GM18870 (cell line): ENCODE measurements around the gene THEMIS.
"Not testable (repeated sequence)": the region's sequence is repeated elsewhere in the genome, so short reads cannot be mapped to it uniquely, and the experiment has no call there.

Experiments
- ATAC-seq: cut with Tn5 transposase; IDR thresholded peaks from one replicate; pipeline ENCODE4 v1.9.1; 2021; ENCODE audit warnings: moderate library complexity; ENCODE audit not compliant: unreplicated experiment

Gene THEMIS

DNA sequence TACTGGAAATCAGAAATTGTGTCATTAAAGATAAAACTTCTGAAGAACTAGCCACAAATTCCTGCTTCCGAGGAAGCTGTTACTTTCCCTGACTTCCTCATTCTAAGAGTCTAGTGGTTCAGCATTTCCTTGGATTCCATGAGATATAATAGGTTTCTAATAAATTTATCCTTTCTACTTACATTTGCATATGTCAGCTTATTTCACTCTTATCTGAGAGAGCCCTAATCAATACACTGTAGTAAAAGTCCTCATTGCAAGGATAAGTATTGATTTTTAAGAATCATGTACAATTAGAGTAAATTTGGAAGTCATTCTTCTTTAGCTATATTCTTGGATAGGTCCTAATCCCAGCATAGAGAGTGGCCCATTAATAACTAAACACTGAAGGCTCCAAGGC lies 16.9 kb upstream of the THEMIS start:
- ATAC-seq: no peak

DNA sequence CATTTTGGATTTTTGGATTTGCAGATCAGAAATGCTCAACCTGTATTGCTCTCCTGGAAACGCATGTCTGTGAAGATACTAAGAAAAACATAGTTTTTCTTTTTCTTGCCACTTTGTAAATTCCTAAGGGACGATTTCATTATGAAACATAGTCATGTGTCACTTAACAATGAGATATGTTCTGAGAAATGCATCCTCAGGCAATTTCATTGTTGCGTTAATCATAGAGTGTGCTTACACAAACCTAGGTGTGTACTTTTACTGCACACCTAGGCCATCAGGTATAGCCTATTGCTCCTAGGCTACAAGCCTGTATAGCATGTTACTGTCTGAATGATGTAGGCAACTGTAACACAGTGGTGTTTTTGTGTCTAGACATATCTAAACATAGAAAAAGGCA lies 13.4 kb upstream of the THEMIS start:
- no peak for ATAC-seq

DNA sequence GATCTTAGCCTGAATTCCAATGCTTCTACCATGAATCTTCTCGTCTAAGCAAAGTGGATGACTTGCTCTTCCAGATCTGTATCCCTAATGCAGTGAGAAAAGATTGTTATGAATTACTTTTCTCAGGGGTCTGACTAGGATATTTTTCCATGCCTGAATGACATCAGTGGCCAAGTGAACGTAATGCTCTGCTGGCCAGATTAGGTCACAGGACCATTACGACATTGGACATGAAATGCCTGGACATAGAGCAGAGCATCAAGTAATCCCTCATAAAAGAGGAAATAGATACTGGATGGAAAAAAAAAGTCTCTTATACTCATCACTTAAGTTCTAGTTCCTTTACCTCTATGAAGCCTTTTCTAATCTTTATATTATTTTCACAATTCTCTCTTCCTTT lies 12.1 kb upstream of the THEMIS start:
- no peak for ATAC-seq

DNA sequence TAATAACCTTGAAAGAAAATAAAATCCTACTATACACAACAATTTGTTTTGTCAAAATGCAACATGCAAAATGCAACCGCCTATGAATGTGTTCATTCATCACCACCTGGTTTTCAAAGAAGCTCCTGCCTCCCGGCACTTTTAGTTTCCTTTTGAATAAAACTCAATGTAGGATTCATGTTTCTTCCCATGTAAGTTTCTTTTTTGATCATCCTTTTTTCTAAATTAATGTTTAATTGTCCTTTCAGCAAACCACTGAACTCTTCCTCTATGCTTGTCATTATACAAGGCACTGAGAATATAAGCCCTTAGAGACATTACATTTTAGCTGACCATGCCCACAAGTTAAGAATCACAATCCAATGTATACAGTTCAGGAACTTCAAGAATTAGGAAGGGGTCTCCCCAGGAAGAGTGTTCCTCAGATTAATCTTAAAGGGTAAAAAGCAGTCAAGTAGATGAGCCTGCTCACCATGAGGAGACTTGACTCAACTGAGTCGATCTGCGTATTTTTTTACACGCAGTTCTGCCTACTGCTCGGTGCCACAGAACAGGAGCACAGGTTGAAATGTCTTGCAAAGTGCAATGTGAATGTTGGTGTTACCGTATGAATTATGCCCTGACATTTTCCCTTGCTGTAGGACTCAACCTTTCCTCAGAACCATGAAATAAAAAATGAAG lies 7.2 kb upstream of the THEMIS start:
- ATAC-seq: peak; percentile 90

DNA sequence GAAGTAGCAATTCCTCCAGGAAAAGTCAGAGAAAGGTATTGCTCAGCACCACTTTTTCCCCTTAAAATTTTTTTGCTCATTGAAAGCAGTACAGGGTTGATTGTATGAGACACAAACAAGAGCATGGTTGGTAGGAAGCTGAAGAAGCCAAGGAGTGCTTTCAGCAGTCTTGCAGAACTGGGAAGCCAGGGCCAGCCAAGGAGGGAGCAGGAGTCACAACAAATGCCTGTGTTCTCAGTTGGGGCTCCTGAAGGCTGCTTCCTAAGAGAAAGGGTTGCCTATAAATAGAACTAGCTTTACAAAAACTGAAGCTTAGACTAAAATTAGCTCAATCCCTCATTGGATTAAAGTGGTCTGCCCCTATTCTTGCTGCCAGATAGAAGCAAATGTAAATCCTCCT lies 3.3 kb upstream of the THEMIS start:
- no peak for ATAC-seq

DNA sequence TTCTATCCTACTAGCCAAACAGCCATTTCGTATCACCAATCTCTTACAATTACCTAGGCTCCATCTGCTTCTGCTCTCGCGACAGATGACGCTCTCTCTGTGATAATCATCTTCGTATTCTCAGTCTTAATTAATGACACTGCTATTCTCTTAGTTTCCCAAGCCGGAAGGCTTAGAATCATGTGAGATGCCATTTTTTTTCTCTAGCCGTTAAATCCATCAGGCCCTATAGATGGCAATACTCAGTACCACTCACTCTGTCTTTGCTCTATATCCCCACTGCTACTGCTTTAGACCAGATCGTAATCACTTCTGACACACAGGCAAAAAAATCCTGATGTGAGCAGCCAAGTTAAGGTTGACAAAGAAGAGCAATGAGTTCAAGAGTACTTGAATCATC lies 2.1 kb upstream of the THEMIS start:
- ATAC-seq: no peak

DNA sequence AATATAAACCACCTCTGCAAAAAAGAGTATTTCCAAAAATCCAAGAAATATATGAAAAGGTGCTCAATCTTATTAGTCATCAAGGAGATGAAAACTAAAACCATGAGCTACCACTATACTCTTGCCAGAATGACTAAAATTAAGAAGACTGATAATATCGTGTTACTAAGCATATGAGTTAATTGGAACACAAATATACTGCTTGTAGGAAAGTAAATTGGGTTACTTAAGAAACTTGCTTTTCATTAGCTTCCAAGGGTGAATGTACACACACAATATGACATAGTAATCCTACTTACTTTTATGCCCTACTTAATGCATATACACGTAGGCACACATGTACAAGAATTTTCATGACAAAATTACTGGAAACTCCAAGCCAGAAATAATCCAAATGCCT lies 3.4 kb downstream of the THEMIS start:
- ATAC-seq: no peak

DNA sequence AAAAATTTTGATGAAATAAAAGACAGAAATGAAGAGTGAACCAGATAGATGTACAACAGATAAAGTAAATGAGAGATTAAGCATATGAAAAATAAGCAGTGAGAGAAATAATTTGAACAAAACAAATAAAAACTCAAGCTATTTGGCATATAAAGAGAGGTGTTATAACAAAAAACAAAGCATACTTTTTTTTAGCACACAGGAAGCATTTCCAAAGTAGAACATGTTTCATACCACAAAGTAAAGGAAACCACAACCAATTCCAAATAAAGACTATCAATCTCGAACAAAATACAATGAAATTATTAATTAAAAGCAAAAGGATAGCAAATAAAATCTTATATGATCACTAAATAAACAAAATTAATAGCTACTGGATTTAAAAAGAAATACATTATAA lies 6.8 kb downstream of the THEMIS start:
- ATAC-seq: no peak

DNA sequence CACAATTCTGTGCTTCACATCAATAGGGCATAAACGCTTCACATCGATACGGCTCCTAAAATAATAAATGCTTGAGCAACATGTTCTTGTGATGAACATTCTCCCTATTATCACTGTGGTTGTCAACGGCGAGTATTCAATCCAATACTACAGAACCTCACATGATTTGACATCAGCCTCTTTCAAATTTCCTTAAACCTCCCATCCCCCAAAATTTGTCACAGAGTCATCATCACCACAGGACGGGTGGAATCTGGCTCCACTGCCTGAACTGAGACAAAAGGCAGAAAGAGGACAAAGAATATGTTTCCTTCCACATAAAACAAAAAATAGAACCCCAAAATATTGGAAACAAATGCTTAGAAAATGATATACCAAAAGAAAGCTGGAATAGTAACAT lies 7.3 kb downstream of the THEMIS start:
- ATAC-seq: no peak

DNA sequence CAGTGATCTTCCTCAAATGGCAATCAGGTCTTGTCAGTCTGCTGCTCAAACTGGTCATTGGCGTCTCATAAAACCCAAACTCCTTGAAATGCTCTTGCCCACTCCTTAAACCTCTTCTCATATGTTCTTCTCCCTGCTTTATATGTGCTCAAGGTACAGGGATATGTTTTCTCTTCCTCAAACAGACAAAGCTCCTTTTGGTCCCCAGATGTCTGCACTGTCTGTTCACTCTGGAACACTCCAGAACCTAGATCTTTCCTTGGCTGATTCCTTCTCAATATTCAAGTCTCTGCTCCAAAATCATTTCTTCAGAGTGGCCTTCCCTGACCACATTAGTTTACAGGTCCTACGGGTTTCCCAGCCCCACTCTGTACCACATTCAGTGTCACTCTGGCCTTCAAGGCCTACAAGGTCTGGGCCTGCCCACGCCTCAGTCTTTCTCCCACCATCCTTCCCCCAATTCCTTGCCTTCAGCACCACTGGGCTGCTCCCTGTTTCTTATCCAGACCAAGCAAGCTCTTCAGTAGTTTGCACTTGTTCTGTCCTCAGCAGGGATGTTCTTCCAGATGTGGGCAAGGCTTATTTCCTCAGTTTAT lies 9.0 kb downstream of the THEMIS start:
- ATAC-seq: no peak

DNA sequence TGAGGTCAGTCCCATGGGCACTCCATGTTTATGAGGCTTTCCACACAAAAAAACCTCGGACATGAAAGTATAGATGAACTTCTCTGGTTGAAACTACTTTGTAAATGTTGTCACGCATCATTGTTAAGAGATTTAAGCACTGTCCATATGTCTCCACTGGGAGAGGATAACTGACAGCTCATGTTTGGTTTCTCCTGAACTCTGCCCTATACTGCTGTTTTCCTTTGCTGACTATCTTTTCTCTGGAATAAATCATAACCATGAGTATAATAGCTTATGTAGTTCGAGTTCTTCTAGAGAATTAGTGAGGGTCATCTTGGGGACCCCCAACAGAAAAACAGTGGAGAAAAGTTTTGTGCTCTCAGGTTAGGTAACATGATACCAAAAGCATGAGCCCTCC lies 14.3 kb downstream of the THEMIS start:
- no peak for ATAC-seq

DNA sequence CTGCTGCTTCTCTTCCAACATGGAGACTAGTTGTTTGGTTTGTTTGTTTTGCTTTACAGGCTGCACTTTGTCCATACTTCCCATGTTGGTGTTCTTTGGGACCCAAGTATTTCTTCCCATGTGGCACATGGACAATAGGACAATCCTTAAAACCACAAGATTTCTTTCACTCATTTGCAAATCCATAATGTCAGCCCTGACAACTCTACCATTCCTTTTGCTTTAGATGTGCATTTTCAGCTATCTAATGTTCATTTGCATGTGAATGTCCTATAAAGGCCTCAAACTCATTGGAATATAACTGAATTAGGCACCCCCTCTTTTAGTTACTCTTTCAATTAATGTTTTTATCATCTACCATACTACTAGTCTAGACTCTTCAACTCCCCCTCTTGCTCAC lies 16.7 kb downstream of the THEMIS start:
- no peak for ATAC-seq

DNA sequence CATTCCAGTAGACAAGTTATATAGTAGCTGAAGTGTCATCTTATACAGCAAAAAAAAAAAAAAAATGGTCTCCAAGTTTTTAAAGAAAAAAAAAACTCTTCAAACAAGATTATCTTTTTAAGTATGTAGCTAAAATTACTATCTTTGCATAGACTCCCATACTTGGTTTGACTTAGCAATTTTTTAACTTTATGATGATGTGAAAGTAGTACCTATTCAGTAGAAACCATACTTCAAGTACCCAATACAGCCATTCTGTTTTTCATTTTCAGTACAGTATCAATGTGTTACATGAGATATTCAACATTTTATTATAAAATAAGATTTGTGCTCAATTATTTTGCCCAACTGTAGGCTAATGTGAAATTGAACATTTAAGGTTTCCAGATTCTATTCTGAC lies 18.9 kb downstream of the THEMIS start:
- not testable (repeated sequence) for ATAC-seq

DNA sequence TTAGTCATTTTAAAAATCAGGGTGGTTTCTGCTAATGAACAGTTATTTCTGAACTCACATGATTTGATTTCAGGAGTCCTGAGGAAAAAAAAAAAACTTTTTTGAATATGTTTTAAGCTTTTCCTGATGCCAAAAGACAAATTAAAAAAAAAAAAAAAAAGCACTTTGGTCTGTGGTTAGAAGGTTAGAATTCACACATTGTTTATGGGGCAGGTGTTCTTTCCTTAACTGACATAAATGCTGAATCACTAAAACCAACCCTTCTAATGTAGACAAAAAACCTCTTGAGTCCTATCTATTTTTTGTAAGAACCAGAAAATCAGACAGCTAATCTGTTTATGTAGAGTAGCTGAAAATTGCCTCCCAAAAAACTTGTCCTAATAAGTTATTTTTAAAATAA lies 20.4 kb downstream of the THEMIS start:
- no peak for ATAC-seq

DNA sequence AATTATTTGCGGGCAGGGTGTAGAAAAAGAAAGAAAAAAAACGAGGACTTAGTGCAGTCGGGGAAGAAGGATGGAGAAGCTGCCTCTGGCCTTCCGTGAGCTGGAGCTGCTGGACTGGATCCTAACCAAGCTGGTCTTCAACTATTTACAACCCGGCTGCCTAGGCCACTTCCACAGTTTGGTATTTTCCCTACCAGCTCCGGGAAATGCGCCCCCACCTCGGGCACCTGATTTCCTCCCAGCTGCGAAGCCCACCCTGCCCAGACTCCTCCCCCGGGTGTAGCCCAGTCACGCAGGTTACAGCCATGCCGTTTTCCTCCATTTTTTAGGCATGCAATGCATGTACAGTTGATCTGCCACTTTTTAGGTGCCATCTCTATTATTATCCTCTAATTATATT lies 21.2 kb downstream of the THEMIS start:
- no peak for ATAC-seq

DNA sequence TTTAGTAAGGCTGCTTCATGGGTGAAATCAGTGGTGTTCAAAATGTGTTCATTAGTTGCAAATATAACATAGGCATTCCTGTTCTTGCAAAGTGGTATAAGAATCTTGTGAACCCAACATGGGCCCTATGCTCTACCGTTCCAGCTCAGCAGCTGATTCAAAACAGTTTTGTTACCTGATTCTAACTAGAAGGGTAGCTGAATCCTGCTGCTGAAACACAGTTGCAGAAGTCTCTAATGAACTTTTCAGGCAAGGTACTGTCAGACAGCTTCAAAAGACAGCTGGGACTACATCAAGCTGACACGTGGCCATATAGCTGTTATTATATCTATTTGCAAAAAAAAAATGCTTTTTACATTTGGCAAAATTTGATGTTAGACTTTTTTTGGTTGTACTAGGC lies 22.7 kb downstream of the THEMIS start:
- ATAC-seq: no peak

DNA sequence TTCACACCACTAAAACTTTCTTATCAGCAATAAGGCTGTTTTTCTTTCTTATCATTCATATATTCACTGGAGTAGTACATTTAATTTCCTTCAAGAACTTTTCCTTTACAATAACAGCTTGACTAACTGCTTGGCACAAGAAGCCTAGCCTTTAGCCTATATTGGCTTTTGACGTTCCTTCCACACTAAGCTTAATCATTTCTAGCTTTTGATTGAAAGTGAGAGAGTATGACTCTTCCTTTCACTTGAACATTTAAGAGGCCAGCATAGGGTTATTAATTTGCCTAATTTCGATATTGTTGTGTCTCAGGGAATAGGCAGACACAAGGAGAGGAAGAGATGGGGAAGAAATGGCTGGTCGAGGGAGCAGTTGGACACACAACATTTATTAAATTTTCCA lies 23.6 kb downstream of the THEMIS start:
- ATAC-seq: peak; percentile 78

DNA sequence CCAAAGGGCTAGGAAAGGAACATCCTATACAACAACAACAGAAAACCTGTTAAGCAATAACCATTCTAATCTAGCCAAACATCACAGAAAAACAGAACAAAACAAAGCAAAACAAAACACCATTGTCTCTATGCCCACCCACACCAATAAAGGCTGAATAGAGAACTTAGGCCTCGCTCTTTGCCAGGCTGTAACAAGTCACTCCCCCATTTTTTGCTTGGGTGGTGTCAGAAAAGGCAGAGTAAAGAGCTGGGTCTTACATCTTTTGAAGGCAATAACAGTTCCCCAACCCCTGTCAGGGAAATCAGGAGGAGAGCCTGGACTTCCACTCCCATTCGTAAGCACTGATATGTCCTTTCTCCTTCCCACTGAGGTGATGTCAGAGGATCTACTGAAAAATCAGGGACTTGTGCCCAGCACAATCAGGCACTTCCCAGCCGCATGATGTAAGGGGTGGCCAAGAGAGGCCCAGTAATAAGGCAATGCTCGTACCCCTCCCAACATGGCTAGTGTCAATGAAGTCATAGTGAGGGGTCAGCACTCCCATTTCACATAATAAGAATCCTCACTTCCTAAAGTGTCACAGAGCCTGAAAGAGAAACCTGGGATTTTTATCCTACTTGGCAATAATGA lies 31.0 kb downstream of the THEMIS start:
- no peak for ATAC-seq

DNA sequence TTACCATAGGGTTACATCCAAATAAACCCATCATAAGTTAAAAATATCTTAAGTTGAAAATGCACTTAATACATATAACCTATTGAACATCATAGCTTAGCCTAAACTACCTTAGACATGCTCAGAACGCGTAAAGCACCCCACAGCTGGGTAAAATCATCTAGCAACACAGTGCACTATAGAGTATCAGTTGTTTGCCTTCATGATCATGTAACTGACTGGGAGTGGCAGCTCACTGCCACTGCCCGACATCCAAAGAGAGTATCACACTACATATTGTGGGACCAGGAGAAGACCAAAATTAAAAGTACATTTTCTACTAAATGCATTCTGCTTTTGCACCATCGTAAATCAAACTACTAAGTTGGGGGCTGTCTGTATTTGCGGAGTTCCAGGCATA lies 31.7 kb downstream of the THEMIS start:
- ATAC-seq: no peak

DNA sequence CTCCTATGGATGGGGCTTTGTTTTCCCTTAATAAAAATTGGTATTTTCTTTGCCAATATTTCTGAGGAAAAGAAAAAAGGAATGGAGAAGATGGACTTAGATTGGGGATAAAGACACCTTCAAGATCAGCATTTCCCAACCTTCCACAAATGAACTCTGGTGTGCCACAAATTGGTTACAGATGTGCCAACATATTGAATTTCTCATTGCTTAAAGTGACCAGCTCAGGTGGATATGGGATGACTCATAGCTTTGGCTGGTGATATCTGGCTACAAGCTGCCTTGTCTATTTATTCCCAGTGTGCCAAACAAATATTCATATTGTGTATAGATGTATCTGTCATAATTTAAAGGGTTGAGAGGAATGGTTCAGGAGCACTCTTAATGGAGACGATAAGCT lies 32.5 kb downstream of the THEMIS start:
- ATAC-seq: no peak

DNA sequence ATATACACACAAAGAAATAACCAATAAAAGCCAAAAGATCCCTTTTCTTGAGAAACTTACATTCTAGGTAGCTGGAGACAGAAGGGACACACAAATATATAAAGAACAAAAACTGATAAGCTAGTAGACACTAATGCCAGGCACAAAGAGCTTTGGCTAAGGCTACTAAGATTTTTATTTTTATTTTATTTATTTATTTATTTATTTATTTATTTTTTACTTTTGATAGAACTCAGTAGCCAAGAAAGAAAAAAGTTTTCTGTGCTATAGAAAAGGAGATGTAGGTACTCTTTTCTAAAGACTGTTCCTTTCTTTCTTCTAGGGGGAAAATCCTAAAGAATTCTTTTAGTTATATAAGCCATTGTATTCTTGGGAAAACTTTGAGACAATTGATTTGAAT lies 34.1 kb downstream of the THEMIS start:
- ATAC-seq: no peak

DNA sequence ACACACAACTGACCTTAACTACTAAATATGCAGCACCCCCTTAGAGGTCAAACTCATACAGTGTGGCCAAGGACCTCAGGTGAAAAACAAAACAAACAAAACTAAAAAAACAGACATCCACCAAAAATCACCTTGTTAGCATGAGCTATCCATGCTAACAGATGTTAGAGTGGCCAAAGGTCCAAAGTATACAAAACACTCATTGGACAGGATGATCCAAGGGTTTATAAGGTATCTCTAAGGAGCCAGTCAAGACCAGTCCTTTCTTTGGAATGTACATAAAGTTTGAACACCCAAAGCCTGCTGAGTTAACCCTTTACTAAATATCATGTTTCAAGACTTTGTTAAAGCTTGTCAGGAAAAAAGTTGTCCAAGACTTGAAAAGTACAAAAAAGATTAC lies 35.8 kb downstream of the THEMIS start:
- no peak for ATAC-seq

DNA sequence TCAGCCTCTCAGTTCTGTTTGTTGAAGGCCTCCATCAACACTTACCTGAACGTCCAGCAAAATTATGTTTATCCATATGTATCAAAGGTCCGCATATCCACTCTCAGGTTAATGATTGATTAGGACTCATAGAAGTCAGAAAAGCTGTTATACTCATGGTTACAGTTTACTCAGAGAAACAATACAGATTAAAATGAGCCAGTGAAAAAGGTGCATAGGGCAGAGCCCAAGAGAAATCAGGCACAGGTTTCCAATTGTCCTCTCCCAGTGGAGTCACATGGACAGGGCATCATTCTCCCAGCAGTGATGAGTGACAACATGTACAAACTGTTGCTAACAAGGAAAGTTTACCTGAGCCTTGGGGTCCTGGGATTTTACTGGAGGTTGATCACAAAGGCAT lies 36.2 kb downstream of the THEMIS start:
- no peak for ATAC-seq
